A673 (cell line): ENCODE data around the gene CDX1.

Source experiments
- EZH2 ChIP-seq: fragments of 200-600 bp; sonication (generic); IDR thresholded peaks from 2 replicates; pipeline ENCODE4 v1.6.1; 2017; ENCODE audit warnings: borderline replicate concordance, low read depth, mild to moderate bottlenecking, mixed read lengths, antibody characterized with exemption, low read length; ENCODE audit not compliant: poor library complexity, severe bottlenecking
- TF ChIP-seq, protein P1 (sequence below): fragments of 300-800, 200-600 bp; sonication (generic); conservative IDR thresholded peaks from 2 replicates; pipeline ENCODE4 v1.5.1; 2017; ENCODE audit warnings: low read depth, mild to moderate bottlenecking, antibody characterized with exemption, low read length, moderate library complexity, mixed read lengths

GRCh38 chr5:150172556-150172955 is 6.0 kb downstream of the CDX1 start:
- TF ChIP-seq, protein P1, sequence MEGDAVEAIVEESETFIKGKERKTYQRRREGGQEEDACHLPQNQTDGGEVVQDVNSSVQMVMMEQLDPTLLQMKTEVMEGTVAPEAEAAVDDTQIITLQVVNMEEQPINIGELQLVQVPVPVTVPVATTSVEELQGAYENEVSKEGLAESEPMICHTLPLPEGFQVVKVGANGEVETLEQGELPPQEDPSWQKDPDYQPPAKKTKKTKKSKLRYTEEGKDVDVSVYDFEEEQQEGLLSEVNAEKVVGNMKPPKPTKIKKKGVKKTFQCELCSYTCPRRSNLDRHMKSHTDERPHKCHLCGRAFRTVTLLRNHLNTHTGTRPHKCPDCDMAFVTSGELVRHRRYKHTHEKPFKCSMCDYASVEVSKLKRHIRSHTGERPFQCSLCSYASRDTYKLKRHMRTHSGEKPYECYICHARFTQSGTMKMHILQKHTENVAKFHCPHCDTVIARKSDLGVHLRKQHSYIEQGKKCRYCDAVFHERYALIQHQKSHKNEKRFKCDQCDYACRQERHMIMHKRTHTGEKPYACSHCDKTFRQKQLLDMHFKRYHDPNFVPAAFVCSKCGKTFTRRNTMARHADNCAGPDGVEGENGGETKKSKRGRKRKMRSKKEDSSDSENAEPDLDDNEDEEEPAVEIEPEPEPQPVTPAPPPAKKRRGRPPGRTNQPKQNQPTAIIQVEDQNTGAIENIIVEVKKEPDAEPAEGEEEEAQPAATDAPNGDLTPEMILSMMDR, result no peak
- TF ChIP-seq EZH2, result no peak
